Mucosa of descending colon (tissue), 3 donors: ENCODE data around the gene BBS5. TPM values are rescaled to one million over a fixed set of nuclear protein-coding genes. Genes with fewer than 3 reads are reported as not detected.

Source experiments
- ATAC-seq: fragments of 200-7000 bp; cut with Tn5 transposase; one replicate; pipeline ENCODE4 v1.9.1; 2020; ENCODE audit warnings: mild to moderate bottlenecking, moderate library complexity
- DNase-seq, 3 donors: peaks; one replicate each; pipeline ENCODE4 v3.0.0-alpha.2; 2020
- H3K36me3 ChIP-seq: fragments of 200-600 bp; one replicate; pipeline ENCODE4 v1.8.0; 2021; ENCODE audit warnings: low read depth, mild to moderate bottlenecking
- H3K4me1 ChIP-seq: fragments of 200-600 bp; one replicate; pipeline ENCODE4 v1.8.0; 2021; ENCODE audit warnings: low read depth, mild to moderate bottlenecking
- H3K4me3 ChIP-seq: fragments of 200-600 bp; one replicate; pipeline ENCODE4 v1.8.0; 2021; ENCODE audit warnings: mild to moderate bottlenecking
- H3K9me3 ChIP-seq: fragments of 200-600 bp; one replicate; pipeline ENCODE4 v1.8.0; 2021; ENCODE audit warnings: mild to moderate bottlenecking
- CTCF ChIP-seq: fragments of 200-600 bp; IDR thresholded peaks from one replicate; pipeline ENCODE4 v1.8.0; 2022; ENCODE audit warnings: antibody characterized with exemption, mild to moderate bottlenecking
- intact Hi-C, 2 donors: fragments of 100-400 bp; cut with DNase I in 1 of 2; cut with micrococcal nuclease in 1 of 2; formaldehyde crosslinking; loops; one replicate each; pipeline versions ENCODE4 v1.11.0 to v1.11.1; 2022; cut with DNase I, micrococcal nuclease
- total RNA-seq, 3 donors: library from RNA; stranded (reverse); fragmentation: NEBNext Ultra II Directional in 2 of 3; extraction: Animal tissue kit (Norgen Biotek cat#: 25700) in 2 of 3; gene quantifications; one replicate each; pipeline versions ENCODE4 v1.2.1 to v1.2.4, GENCODE V29; 2021 to 2023
- donor health status: DM: no; HTN: no; CAD: no; lungs with moderate emphysema.
- donor health status: DM: no; HTN: no; CAD: no.
- donor health status: DM: no; HTN: yes; CAD: no.

BBS5 gene
- total RNA-seq, 3 donors from 2014 or later = 2.7 to 7.1 (median 4.4) TPM

- no peak for TF ChIP-seq CTCF
- Histone ChIP-seq H3K9me3 (no peaks in the 10 kb centered on the region), H3K4me1 (peaks cover 8% of the 10 kb centered on the region), H3K36me3 (no peaks in the 10 kb centered on the region), H3K4me3 (no peak overlapping the region)
- peak in 1 of 3 donors; percentile 11 for DNase-seq
- intact Hi-C loops = no loop called here
- ATAC-seq = no peak
Measured at GRCh38 chr2:169478339-169478738, 955 bp upstream of the BBS5 start.

GRCh38 chr2:169478745-169479256, 493 bp upstream of the BBS5 start:
- H3K4me3 ChIP-seq = peak overlapping the region; percentile 29
- intact Hi-C loops = no loop called here
- H3K4me1 ChIP-seq = peaks cover 8% of the 10 kb centered on the region
- no peak for DNase-seq
- ATAC-seq = no peak
- no peaks in the 10 kb centered on the region for H3K9me3 ChIP-seq
- no peaks in the 10 kb centered on the region for H3K36me3 ChIP-seq
- no peak for TF ChIP-seq CTCF

DNA sequence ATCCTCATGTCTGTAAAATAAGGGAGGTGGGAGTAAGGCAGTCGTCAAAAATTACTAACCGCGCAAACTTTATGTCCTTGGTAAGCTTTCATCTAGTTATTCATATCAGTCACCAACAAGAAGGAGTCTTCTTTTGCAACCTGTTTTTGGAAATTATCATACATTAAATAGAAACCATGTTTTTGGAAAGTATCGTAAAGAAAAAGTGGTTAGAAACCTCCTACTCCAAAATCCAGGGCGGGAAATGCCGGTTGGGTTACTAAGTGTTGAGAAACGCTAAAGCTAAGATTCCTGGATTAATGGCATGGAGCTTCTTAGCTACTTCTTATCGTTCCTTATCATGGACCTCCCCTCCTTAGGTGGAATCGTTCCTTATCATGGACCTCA, 778 bp downstream of the BBS5 start:
- Histone ChIP-seq H3K4me1 (peaks cover 8% of the 10 kb centered on the region), H3K9me3 (no peaks in the 10 kb centered on the region), H3K4me3 (no peak overlapping the region), H3K36me3 (no peaks in the 10 kb centered on the region)
- no peak for TF ChIP-seq CTCF
- intact Hi-C loops = no loop called here
- no peak for DNase-seq
- ATAC-seq = no peak

DNA sequence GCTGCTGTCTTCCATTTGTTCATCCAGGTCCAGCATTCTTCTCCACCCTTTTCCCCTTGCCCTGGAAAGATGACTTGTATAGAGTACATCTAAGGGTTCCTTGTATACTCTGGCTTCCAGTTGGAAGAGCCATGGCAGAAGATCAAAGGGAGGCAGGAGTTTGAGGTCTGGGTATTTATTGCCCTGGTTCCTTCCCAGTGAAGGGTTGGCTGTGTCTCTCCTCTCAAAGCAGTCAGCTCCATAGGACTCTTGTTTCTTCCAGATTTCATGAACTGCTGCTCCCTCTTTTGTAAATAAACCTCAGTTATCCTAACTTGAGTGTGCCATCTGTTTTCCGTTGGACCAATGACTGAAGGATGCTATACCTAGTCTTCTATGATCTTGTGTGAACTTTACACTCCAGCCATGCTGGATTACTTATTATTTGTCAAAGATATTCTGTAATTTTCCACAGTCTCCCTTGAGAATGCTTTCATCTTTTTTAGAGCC, 6.4 kb downstream of the BBS5 start:
- H3K36me3 ChIP-seq = no peaks in the 10 kb centered on the region
- intact Hi-C loops = no loop called here
- no peak overlapping the region for H3K4me3 ChIP-seq
- DNase-seq (no peak), ATAC-seq (no peak)
- no peaks in the 10 kb centered on the region for H3K4me1 ChIP-seq
- no peak for TF ChIP-seq CTCF
- no peaks in the 10 kb centered on the region for H3K9me3 ChIP-seq

DNA sequence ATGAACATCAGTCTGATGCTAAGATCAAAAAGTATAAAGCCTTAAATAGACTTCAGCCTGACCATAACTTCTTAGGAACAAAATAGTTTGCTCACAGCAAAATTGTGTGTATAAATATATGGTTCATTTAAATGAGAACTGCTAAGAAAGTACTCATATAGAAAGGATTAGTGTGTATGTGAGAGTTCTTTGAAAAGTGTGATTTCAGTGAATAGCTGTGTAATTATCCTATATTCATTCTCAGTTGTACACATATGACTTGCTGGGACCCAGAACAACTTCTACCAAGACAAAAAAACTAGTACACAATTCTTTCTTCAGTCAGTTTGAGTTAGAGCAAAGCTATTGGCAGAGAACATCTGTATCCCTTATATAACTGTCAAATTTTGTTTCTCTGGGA, 7.2 kb downstream of the BBS5 start:
- no peaks in the 10 kb centered on the region for H3K36me3 ChIP-seq
- H3K4me1 ChIP-seq = no peaks in the 10 kb centered on the region
- intact Hi-C loops = no loop called here
- H3K4me3 ChIP-seq = no peak overlapping the region
- no peak for ATAC-seq
- no peaks in the 10 kb centered on the region for H3K9me3 ChIP-seq
- TF ChIP-seq CTCF = no peak
- no peak for DNase-seq

GRCh38 chr2:169490834-169491233, 11.5 kb downstream of the BBS5 start:
- ATAC-seq (no peak), DNase-seq (no peak)
- H3K4me3 ChIP-seq = no peak overlapping the region
- no peaks in the 10 kb centered on the region for H3K36me3 ChIP-seq
- no peak for TF ChIP-seq CTCF
- intact Hi-C loops = no loop called here
- no peaks in the 10 kb centered on the region for H3K4me1 ChIP-seq
- H3K9me3 ChIP-seq = no peaks in the 10 kb centered on the region
